Tibial nerve (tissue), 4 donors: ENCODE measurements around the gene VMAC.

Experiments
- CTCF ChIP-seq, 5 experiments: fragments of 200-600 bp in 3 of 5; fragments of 450-650 bp in 2 of 5; sonication (generic) in 3 of 5; IDR thresholded peaks; one replicate each; pipeline ENCODE4 v1.5.1; 2016 to 2019; ENCODE audit warnings: antibody characterized with exemption in 5 of 5, mild to moderate bottlenecking in 3 of 5, moderate library complexity in 2 of 5
- EP300 ChIP-seq, 2 donors: sonication (generic); formaldehyde crosslinking; IDR thresholded peaks; one replicate each; pipeline ENCODE4 v1.6.1; 2017; ENCODE audit warnings: antibody characterized with exemption in 2 of 2, mild to moderate bottlenecking in 1 of 2
- POLR2A ChIP-seq, 2 donors: fragments of 450-650 bp; IDR thresholded peaks; one replicate each; pipeline ENCODE4 v1.6.1; 2017; ENCODE audit warnings: antibody characterized with exemption in 2 of 2, mild to moderate bottlenecking in 2 of 2, moderate library complexity in 2 of 2

- no peak for TF ChIP-seq CTCF (IDR thresholded peaks at IDR 0.05)
- TF ChIP-seq POLR2A (IDR thresholded peaks at IDR 0.05), result peak in 1 of 2 donors; percentile 12
- TF ChIP-seq EP300 (IDR thresholded peaks at IDR 0.05), result peak in 1 of 2 donors; percentile 64
Observed at GRCh38 chr19:5913739-5914357, 9.2 kb downstream of the VMAC start, which contains the start of gene CAPS.
